ENCODE measurements around the gene ITGB3.
"Not testable (repeated sequence)": the region's sequence is repeated elsewhere in the genome, so short reads cannot be mapped to it uniquely, and the experiment has no call there.

The ITGB3 gene

GRCh38 chr17:47253541-47254402 lies at the start of gene ITGB3:
ITGB3 (plus strand) TSS chr17:47253827; CDS start chr17:47253862, 35 bp downstream.
- peak; percentile 72 for DNase-seq

- DNase-seq: peak; percentile 72
Measured at GRCh38 chr17:47203984-47204721, 49.5 kb upstream of the ITGB3 start.

- DNase-seq: peak; percentile 55
Measured at GRCh38 chr17:47204722-47205418, 48.8 kb upstream of the ITGB3 start.

GRCh38 chr17:47205419-47205963 lies 48.1 kb upstream of the ITGB3 start:
- peak; percentile 78 for DNase-seq

GRCh38 chr17:47207143-47208067 lies 46.2 kb upstream of the ITGB3 start:
- no peak for DNase-seq

GRCh38 chr17:47208744-47209488 lies 44.7 kb upstream of the ITGB3 start, which contains the start of gene MYL4:
MYL4 (plus strand) TSS chr17:47209348; CDS start chr17:47209423, 75 bp downstream.
- DNase-seq: no peak

- DNase-seq: no peak
Measured at GRCh38 chr17:47209499-47209898, 44.1 kb upstream of the ITGB3 start.

- no peak for DNase-seq
Measured at GRCh38 chr17:47210105-47210504, 43.5 kb upstream of the ITGB3 start.

- DNase-seq: no peak
Measured at GRCh38 chr17:47210779-47211178, 42.8 kb upstream of the ITGB3 start.

GRCh38 chr17:47212458-47212857 lies 41.2 kb upstream of the ITGB3 start:
- no peak for DNase-seq

- DNase-seq: no peak
Measured at GRCh38 chr17:47213540-47213939, 40.1 kb upstream of the ITGB3 start.

GRCh38 chr17:47214931-47215330 lies 38.7 kb upstream of the ITGB3 start:
- DNase-seq: no peak

GRCh38 chr17:47216821-47217220 lies 36.8 kb upstream of the ITGB3 start:
- DNase-seq: not testable (repeated sequence)

- not testable (repeated sequence) for DNase-seq
Measured at GRCh38 chr17:47217279-47217678, 36.3 kb upstream of the ITGB3 start.

- DNase-seq: no peak
Measured at GRCh38 chr17:47218896-47219430, 34.7 kb upstream of the ITGB3 start.

- DNase-seq: no peak
Measured at GRCh38 chr17:47219621-47220475, 33.8 kb upstream of the ITGB3 start.

GRCh38 chr17:47220531-47220999 lies 33.1 kb upstream of the ITGB3 start:
- DNase-seq: peak; percentile 12

GRCh38 chr17:47221154-47221553 lies 32.5 kb upstream of the ITGB3 start:
- no peak for DNase-seq

- DNase-seq: no peak
Measured at GRCh38 chr17:47222047-47222446, 31.6 kb upstream of the ITGB3 start.

GRCh38 chr17:47223007-47223406 lies 30.6 kb upstream of the ITGB3 start:
- no peak for DNase-seq

Data from CD4-positive, alpha-beta T cell treated with Interleukin-17A for 4 hours (primary cell).